Measurements from ENCODE around the gene DLG5. TPM values are rescaled to one million over a fixed set of nuclear protein-coding genes. Genes with fewer than 3 reads are reported as not detected.

Gene DLG5
- polyA plus RNA-seq, 1 donor from 2014 or later = 0.10 TPM

GRCh38 chr10:77794256-77795142 lies 132.1 kb downstream of the DLG5 start:
- peaks cover 8% of the 10 kb centered on the region for H3K36me3 Mint-ChIP-seq

GRCh38 chr10:77793831-77794230 lies 132.7 kb downstream of the DLG5 start:
- Mint-ChIP-seq H3K4me3 (no peak overlapping the region), H3K4me1 (no peaks in the 10 kb centered on the region), H3K27ac (peak overlapping the region in 1 of 3 donors; percentile 43), H3K9me3 (no peaks in the 10 kb centered on the region), H3K27me3 (no peaks in the 10 kb centered on the region), H3K36me3 (peaks cover 8% of the 10 kb centered on the region)

More at GRCh38 chr10:77794256-77795142, 132.1 kb downstream of the DLG5 start:
- no peaks in the 10 kb centered on the region for H3K4me1 Mint-ChIP-seq
- no peaks in the 10 kb centered on the region for H3K27me3 Mint-ChIP-seq
- no peaks in the 10 kb centered on the region for H3K9me3 Mint-ChIP-seq
- H3K27ac Mint-ChIP-seq = no peak overlapping the region
- no peak overlapping the region for H3K4me3 Mint-ChIP-seq

GRCh38 chr10:77792155-77792554 lies 134.4 kb downstream of the DLG5 start:
- Mint-ChIP-seq H3K4me1 (no peaks in the 10 kb centered on the region), H3K27ac (no peak overlapping the region), H3K9me3 (no peaks in the 10 kb centered on the region), H3K27me3 (no peaks in the 10 kb centered on the region), H3K4me3 (no peak overlapping the region), H3K36me3 (peaks cover 8% of the 10 kb centered on the region)

GRCh38 chr10:77791506-77791905 lies 135.0 kb downstream of the DLG5 start:
- Mint-ChIP-seq H3K36me3 (peaks cover 8% of the 10 kb centered on the region), H3K27ac (no peak overlapping the region), H3K4me1 (no peaks in the 10 kb centered on the region), H3K9me3 (no peaks in the 10 kb centered on the region), H3K4me3 (no peak overlapping the region), H3K27me3 (no peaks in the 10 kb centered on the region)

- H3K36me3 Mint-ChIP-seq = peaks cover 5% of the 10 kb centered on the region
- H3K27ac Mint-ChIP-seq = no peak overlapping the region
- no peaks in the 10 kb centered on the region for H3K27me3 Mint-ChIP-seq
- peaks cover 0 to 1% (median 0%) of the 10 kb centered on the region in 3 donors for H3K9me3 Mint-ChIP-seq
- H3K4me3 Mint-ChIP-seq = no peak overlapping the region
- H3K4me1 Mint-ChIP-seq = no peaks in the 10 kb centered on the region
Observed at GRCh38 chr10:77789861-77790260, 136.7 kb downstream of the DLG5 start.

- Mint-ChIP-seq H3K27ac (no peak overlapping the region), H3K4me1 (no peaks in the 10 kb centered on the region), H3K9me3 (peaks cover 0 to 1% (median 0%) of the 10 kb centered on the region in 3 donors), H3K36me3 (peaks cover 3% of the 10 kb centered on the region), H3K4me3 (no peak overlapping the region), H3K27me3 (no peaks in the 10 kb centered on the region)
Observed at GRCh38 chr10:77789016-77789415, 137.5 kb downstream of the DLG5 start.

GRCh38 chr10:77788496-77789010 lies 138.0 kb downstream of the DLG5 start:
- Mint-ChIP-seq H3K36me3 (peaks cover 3% of the 10 kb centered on the region), H3K9me3 (peaks cover 0 to 1% (median 0%) of the 10 kb centered on the region in 3 donors), H3K4me3 (no peak overlapping the region), H3K27ac (peak overlapping the region in 1 of 3 donors; percentile 65), H3K27me3 (no peaks in the 10 kb centered on the region), H3K4me1 (no peaks in the 10 kb centered on the region)

GRCh38 chr10:77787440-77787839 lies 139.1 kb downstream of the DLG5 start:
- Mint-ChIP-seq H3K27me3 (no peaks in the 10 kb centered on the region), H3K9me3 (peaks cover 0 to 1% (median 0%) of the 10 kb centered on the region in 3 donors), H3K36me3 (peaks cover 3% of the 10 kb centered on the region), H3K27ac (no peak overlapping the region), H3K4me1 (no peaks in the 10 kb centered on the region), H3K4me3 (no peak overlapping the region)

GRCh38 chr10:77784856-77785255 lies 141.7 kb downstream of the DLG5 start:
- Mint-ChIP-seq H3K27ac (no peak overlapping the region), H3K27me3 (no peaks in the 10 kb centered on the region), H3K4me3 (no peak overlapping the region), H3K4me1 (no peaks in the 10 kb centered on the region), H3K36me3 (no peaks in the 10 kb centered on the region), H3K9me3 (peaks cover 0 to 1% (median 0%) of the 10 kb centered on the region in 3 donors)

- Mint-ChIP-seq H3K4me3 (no peak overlapping the region), H3K4me1 (no peaks in the 10 kb centered on the region), H3K27me3 (no peaks in the 10 kb centered on the region), H3K27ac (no peak overlapping the region), H3K36me3 (no peaks in the 10 kb centered on the region), H3K9me3 (peaks cover 2 to 7% (median 6%) of the 10 kb centered on the region in 3 donors)
Observed at GRCh38 chr10:77782328-77783061, 144.1 kb downstream of the DLG5 start.

GRCh38 chr10:77781451-77782327 lies 144.9 kb downstream of the DLG5 start:
- H3K4me1 Mint-ChIP-seq = no peaks in the 10 kb centered on the region
- H3K36me3 Mint-ChIP-seq = no peaks in the 10 kb centered on the region
- H3K4me3 Mint-ChIP-seq = peak overlapping the region in 1 of 4 donors; percentile 45

GRCh38 chr10:77780180-77780579 lies 146.4 kb downstream of the DLG5 start:
- Mint-ChIP-seq H3K36me3 (no peaks in the 10 kb centered on the region), H3K27me3 (peaks cover 3% of the 10 kb centered on the region), H3K4me3 (no peak overlapping the region), H3K27ac (no peak overlapping the region), H3K9me3 (peaks cover 9 to 23% (median 12%) of the 10 kb centered on the region in 3 donors), H3K4me1 (no peaks in the 10 kb centered on the region)

More at GRCh38 chr10:77781451-77782327, 144.9 kb downstream of the DLG5 start:
- Mint-ChIP-seq H3K9me3 (peaks cover 2 to 11% (median 8%) of the 10 kb centered on the region in 3 donors), H3K27me3 (no peaks in the 10 kb centered on the region), H3K27ac (no peak overlapping the region)

GRCh38 chr10:77776487-77776886 lies 150.1 kb downstream of the DLG5 start:
- Mint-ChIP-seq H3K4me3 (no peak overlapping the region), H3K36me3 (no peaks in the 10 kb centered on the region), H3K4me1 (peaks cover 0 to 2% (median 0%) of the 10 kb centered on the region in 3 donors), H3K27me3 (peaks cover 8% of the 10 kb centered on the region), H3K27ac (no peak overlapping the region), H3K9me3 (peaks cover 9 to 23% (median 14%) of the 10 kb centered on the region in 3 donors)

GRCh38 chr10:77774940-77775391 lies 151.6 kb downstream of the DLG5 start:
- H3K4me3 Mint-ChIP-seq = no peak overlapping the region
- peaks cover 12% of the 10 kb centered on the region for H3K27me3 Mint-ChIP-seq
- no peak overlapping the region for H3K27ac Mint-ChIP-seq
- H3K9me3 Mint-ChIP-seq = peaks cover 9 to 23% (median 14%) of the 10 kb centered on the region in 3 donors
- peaks cover 0 to 2% (median 0%) of the 10 kb centered on the region in 3 donors for H3K4me1 Mint-ChIP-seq
- H3K36me3 Mint-ChIP-seq = no peaks in the 10 kb centered on the region

Measured in IgD-negative memory B cell (primary cell).